MCF 10A (cell line): ENCODE measurements around the gene IL32. TPM values are rescaled to one million over a fixed set of nuclear protein-coding genes. Genes with fewer than 3 reads are reported as not detected.
A peak's percentile ranks its signal among the peaks of the same experiment; 100 is the strongest.

Experiments
- BruUV-seq: library from RNA; stranded (reverse); fragments of 400-500 nt; replicated peaks from 2 replicates; lab custom pipeline; 2021; lab: Mats Ljungman, UMichigan
- CTCF ChIA-PET: fragments of 300-600 bp; sonication (Branson Sonifier 250); formaldehyde crosslinking; extraction: SDS; loops from one replicate; lab custom pipeline; 2021; ENCODE audit warnings: antibody characterized with exemption, inconsistent platforms; lab: Yijun Ruan, JAX
- POLR2A ChIA-PET: fragments of 300-600, 350-650 bp; sonication (Branson Sonifier 250); formaldehyde crosslinking; extraction: SDS; loops from one replicate; lab custom pipeline; 2020; ENCODE audit warnings: antibody characterized with exemption, inconsistent platforms; lab: Yijun Ruan, JAX
- DNase-seq: peaks from one replicate; pipeline ENCODE4 v3.0.0-alpha.2; 2018; ENCODE audit not compliant: unreplicated experiment
- H3K27ac Mint-ChIP-seq: one replicate; pipeline ENCODE4 v1.8.0; 2022; ENCODE audit warnings: mild to moderate bottlenecking, low read depth, mixed read lengths; ENCODE audit not compliant: unreplicated experiment
- H3K27me3 Mint-ChIP-seq: one replicate; pipeline ENCODE4 v1.8.0; 2022; ENCODE audit warnings: mixed read lengths; ENCODE audit not compliant: insufficient read depth, unreplicated experiment
- H3K36me3 Mint-ChIP-seq: one replicate; pipeline ENCODE4 v1.8.0; 2022; ENCODE audit warnings: mild to moderate bottlenecking, moderate library complexity, mixed read lengths; ENCODE audit not compliant: insufficient read depth, unreplicated experiment
- H3K4me1 Mint-ChIP-seq: one replicate; pipeline ENCODE4 v1.8.0; 2022; ENCODE audit warnings: mixed read lengths; ENCODE audit not compliant: insufficient read depth, unreplicated experiment
- H3K4me3 Mint-ChIP-seq: one replicate; pipeline ENCODE4 v1.8.0; 2022; ENCODE audit warnings: mild to moderate bottlenecking, moderate library complexity, mixed read lengths; ENCODE audit not compliant: unreplicated experiment
- H3K9me3 Mint-ChIP-seq: one replicate; pipeline ENCODE4 v1.8.0; 2022; ENCODE audit warnings: mixed read lengths; ENCODE audit not compliant: unreplicated experiment
- intact Hi-C: fragments of 100-400 bp; cut with micrococcal nuclease; formaldehyde crosslinking; loops from 2 replicates; pipeline ENCODE4 v1.14.1; 2022
- total RNA-seq: library from RNA; stranded (reverse); gene quantifications from 2 replicates; pipeline ENCODE4 v1.2.3, GENCODE V29; 2022
- TF ChIP-seq, protein P1 (sequence below): fragments of 200-600 bp; IDR thresholded peaks from one replicate; pipeline ENCODE4 v1.8.0; 2022; ENCODE audit warnings: antibody characterized with exemption, mild to moderate bottlenecking; ENCODE audit not compliant: unreplicated experiment

Gene IL32
- total RNA-seq, 1 experiment from 2014 or later: 29.8 TPM

DNA sequence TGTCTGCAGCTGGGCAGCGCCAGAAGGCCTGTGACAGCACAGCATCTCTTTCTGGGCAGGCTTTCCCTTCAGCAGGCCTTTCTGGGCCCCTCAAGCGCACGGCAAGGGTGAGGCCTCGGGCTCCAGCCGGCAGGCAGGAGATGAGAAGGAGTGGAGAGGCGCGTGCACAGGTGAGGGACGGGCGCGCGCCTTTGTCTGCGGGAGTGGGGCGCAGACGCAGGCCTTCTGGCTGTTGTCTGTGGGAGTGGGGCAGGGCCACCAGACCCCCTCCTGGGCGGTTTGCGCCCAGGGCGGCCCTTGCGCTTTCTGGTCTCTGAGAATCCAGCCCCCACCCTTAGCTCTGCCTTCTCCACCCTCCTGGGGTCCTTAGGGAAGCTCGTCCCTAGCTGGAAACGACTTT, 53.4 kb downstream of the IL32 start:
- Mint-ChIP-seq H3K36me3 (peaks cover 38% of the 10 kb centered on the region), H3K27me3 (no peaks in the 10 kb centered on the region), H3K4me3 (no peak overlapping the region), H3K9me3 (no peaks in the 10 kb centered on the region), H3K4me1 (peaks cover 11% of the 10 kb centered on the region), H3K27ac (peak overlapping the region; percentile 39)
- intact Hi-C loops: no loop called here
- DNase-seq: no peak
- TF ChIP-seq, protein P1, sequence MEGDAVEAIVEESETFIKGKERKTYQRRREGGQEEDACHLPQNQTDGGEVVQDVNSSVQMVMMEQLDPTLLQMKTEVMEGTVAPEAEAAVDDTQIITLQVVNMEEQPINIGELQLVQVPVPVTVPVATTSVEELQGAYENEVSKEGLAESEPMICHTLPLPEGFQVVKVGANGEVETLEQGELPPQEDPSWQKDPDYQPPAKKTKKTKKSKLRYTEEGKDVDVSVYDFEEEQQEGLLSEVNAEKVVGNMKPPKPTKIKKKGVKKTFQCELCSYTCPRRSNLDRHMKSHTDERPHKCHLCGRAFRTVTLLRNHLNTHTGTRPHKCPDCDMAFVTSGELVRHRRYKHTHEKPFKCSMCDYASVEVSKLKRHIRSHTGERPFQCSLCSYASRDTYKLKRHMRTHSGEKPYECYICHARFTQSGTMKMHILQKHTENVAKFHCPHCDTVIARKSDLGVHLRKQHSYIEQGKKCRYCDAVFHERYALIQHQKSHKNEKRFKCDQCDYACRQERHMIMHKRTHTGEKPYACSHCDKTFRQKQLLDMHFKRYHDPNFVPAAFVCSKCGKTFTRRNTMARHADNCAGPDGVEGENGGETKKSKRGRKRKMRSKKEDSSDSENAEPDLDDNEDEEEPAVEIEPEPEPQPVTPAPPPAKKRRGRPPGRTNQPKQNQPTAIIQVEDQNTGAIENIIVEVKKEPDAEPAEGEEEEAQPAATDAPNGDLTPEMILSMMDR: no peak
- POLR2A ChIA-PET: interaction anchor here (1.2 kb wide), 1 partner anchor 12 kb away, joined by 3 read pairs; no protein-coding TSS in a partner anchor
- no TSS peak for BruUV-seq
- CTCF ChIA-PET: no interaction called here

Other genes starting within 250 kb of the IL32 start
- 16.4 TPM in 2 replicates for gene PRSS21, start 248.4 kb upstream of the IL32 start, total RNA-seq
- gene ZG16B, start 235.3 kb upstream of the IL32 start, total RNA-seq: 4.0 and 6.9 TPM in 2 replicates
- gene PRSS22, start 207.5 kb upstream of the IL32 start, total RNA-seq: not detected in 2 replicates
- 24.4 and 27.7 TPM in 2 replicates for gene FLYWCH2, start 182.4 kb upstream of the IL32 start, total RNA-seq
- gene FLYWCH1, start 153.7 kb upstream of the IL32 start, total RNA-seq: 76.3 and 86.2 TPM in 2 replicates
- 0.42 TPM in 1 of 2 replicates, not detected in the other for gene KREMEN2, start 101.4 kb upstream of the IL32 start, total RNA-seq
- gene PAQR4, start 96.3 kb upstream of the IL32 start, total RNA-seq: 4.8 and 7.9 TPM in 2 replicates
- 16.9 and 34.7 TPM in 2 replicates for gene PKMYT1, start 85.2 kb upstream of the IL32 start, total RNA-seq
- gene CLDN9, start 52.7 kb upstream of the IL32 start, total RNA-seq: 0.39 and 0.44 TPM in 2 replicates
- gene CLDN6, start 47.5 kb upstream of the IL32 start, total RNA-seq: not detected in 2 replicates
- 436 and 641 TPM in 2 replicates for gene TNFRSF12A, start 45.3 kb upstream of the IL32 start, total RNA-seq
- gene HCFC1R1, start 41.7 kb upstream of the IL32 start, total RNA-seq: 13.6 and 20.4 TPM in 2 replicates
- 36.8 and 53.1 TPM in 2 replicates for gene THOC6, start 41.6 kb upstream of the IL32 start, total RNA-seq
- 0.23 and 0.39 TPM in 2 replicates for gene BICDL2, start 28.7 kb upstream of the IL32 start, total RNA-seq
- gene MMP25, start 19.1 kb upstream of the IL32 start, total RNA-seq: 0.26 and 0.64 TPM in 2 replicates
- gene ZSCAN10, start 33.7 kb downstream of the IL32 start, total RNA-seq: 0.49 and 1.4 TPM in 2 replicates
- 11.8 and 12.1 TPM in 2 replicates for gene ZNF205, start 46.9 kb downstream of the IL32 start, total RNA-seq
- gene ZNF213, start 69.4 kb downstream of the IL32 start, total RNA-seq: 19.7 and 20.7 TPM in 2 replicates
- not detected in 2 replicates for gene OR1F1, start 122.6 kb downstream of the IL32 start, total RNA-seq
- 6.6 and 8.8 TPM in 2 replicates for gene ZNF200, start 169.5 kb downstream of the IL32 start, total RNA-seq
- gene MEFV, start 191.0 kb downstream of the IL32 start, total RNA-seq: 0.49 and 0.72 TPM in 2 replicates
- 28.3 and 30.9 TPM in 2 replicates for gene ZNF263, start 217.9 kb downstream of the IL32 start, total RNA-seq
- gene TIGD7, start 239.8 kb downstream of the IL32 start, total RNA-seq: 3.4 and 5.5 TPM in 2 replicates
- gene ZNF75A, start 239.9 kb downstream of the IL32 start, total RNA-seq: 24.3 and 28.2 TPM in 2 replicates